ENCODE measurements around the gene TPSD1. TPM values are rescaled to one million over a fixed set of nuclear protein-coding genes. Genes with fewer than 3 reads are reported as not detected.
"Not testable (repeated sequence)": the region's sequence is repeated elsewhere in the genome, so short reads cannot be mapped to it uniquely, and the experiment has no call there.

TPSD1 gene
- total and polyA plus RNA-seq, 7 experiments from 2014 or later: not detected

DNA sequence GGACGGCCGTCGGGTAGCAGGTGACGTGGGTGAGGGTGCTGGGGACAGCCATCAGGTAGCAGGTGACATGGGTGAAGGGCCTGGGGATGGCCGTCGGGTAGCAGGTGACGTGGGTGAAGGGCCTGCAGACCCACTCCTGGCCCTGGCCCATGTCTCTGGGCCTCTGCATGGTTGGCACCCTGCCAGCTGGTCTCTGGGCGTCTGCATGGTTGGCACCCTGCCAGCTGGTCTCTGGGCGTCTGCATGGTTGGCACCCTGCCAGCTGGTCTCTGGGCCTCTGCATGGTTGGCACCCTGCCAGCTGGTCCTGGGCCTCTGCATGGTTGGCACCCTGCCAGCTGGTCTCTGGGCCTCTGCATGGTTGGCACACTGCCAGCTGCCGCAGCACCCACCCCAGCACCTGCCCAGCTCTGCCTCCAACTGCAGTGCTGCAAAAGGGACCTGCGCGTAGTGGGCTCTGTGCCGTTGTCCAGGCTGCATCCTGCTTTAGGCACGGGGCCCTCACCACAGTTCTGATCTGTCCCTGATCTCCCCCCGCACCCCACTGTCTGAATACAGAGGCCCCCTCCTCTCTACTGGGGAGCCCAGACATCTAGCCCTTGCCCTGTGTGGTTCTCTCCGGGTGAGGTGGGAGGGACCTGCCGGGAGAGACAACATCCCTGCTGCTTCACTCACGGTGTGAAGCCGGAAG lies 16.0 kb downstream of the TPSD1 start:
- CTCF ChIA-PET; H3K36me3 ChIP-seq (ENCODE audit: control insufficient read depth in 2 of 3, insufficient read depth in 3 of 3, low read length in 3 of 3); H3K4me1 Mint-ChIP-seq; H3K27ac Mint-ChIP-seq; H3K4me3 ChIP-seq (ENCODE audit: low read length); H3K9me3 ChIP-seq (ENCODE audit: control insufficient read depth in 2 of 3, low read length in 3 of 3); POLR2A ChIA-PET; H3K4me1 ChIP-seq (ENCODE audit: control insufficient read depth in 2 of 2, insufficient read depth in 2 of 2, low read length in 2 of 2); H3K27me3 ChIP-seq (ENCODE audit: control insufficient read depth in 2 of 2, insufficient read depth in 2 of 2, low read length in 2 of 2); DNase-seq; ATAC-seq; H3K27ac ChIP-seq (ENCODE audit: low read depth, low read length); H3K36me3 Mint-ChIP-seq; H3K9me3 Mint-ChIP-seq; intact Hi-C loops (cut with micrococcal nuclease): not testable (repeated sequence)
- Mint-ChIP-seq H3K27me3 (peaks cover 2 to 32% (median 16%) of the 10 kb centered on the region in 5 donors), H3K4me3 (peak overlapping the region in 1 of 10 donors; percentile 57)

DNA sequence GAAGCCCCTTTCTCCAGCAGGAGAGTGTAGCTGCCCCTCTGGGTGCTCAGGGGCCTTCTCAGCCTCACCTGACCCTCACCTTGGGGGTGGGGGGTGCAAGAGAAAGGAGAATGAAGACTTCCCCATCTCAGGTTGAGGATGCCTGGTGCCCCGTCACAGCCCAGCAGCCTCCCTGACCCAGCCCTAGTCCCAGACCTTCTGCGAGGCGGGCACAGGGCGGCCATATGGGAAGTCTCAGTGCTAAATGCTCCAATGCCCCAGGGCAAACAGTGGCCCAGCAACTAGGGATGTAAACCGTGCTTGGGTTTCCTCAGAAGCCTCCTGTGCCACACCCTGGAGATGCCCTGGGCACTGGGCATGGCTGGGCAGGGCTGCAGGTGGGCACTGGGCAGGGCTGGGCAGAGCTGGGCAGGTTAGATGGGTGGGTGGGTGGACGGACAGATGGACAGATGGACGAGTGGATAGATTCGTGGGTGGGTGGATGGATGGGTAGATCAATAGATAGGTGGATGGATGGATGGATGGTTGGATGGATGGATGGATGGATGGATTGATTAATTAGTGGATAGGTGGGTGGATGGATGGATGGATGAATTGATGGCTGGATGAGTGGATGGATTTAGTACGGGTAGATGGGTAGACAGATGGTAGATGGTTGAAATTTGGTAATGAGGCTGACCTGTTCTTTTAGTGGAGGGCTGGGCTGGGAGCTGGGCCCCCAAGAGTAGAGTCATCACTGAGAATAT lies 16.8 kb downstream of the TPSD1 start:
- DNase-seq (no peak), ATAC-seq (no peak)
- intact Hi-C loops (cut with micrococcal nuclease): no loop called here
- Mint-ChIP-seq H3K4me1 (peaks cover 0 to 10% (median 0%) of the 10 kb centered on the region in 7 donors), H3K27ac (no peak overlapping the region), H3K36me3 (no peaks in the 10 kb centered on the region), H3K4me3 (peak overlapping the region in 1 of 10 donors; percentile 4), H3K27me3 (peaks cover 2 to 33% (median 18%) of the 10 kb centered on the region in 5 donors), H3K9me3 (no peaks in the 10 kb centered on the region)
- Histone ChIP-seq H3K36me3 (ENCODE audit: control insufficient read depth in 2 of 3, insufficient read depth in 3 of 3, low read length in 3 of 3) (no peaks in the 10 kb centered on the region), H3K4me1 (ENCODE audit: control insufficient read depth in 2 of 2, insufficient read depth in 2 of 2, low read length in 2 of 2) (no peaks in the 10 kb centered on the region), H3K27me3 (ENCODE audit: control insufficient read depth in 2 of 2, insufficient read depth in 2 of 2, low read length in 2 of 2) (no peaks in the 10 kb centered on the region), H3K4me3 (ENCODE audit: low read length) (no peak overlapping the region), H3K27ac (ENCODE audit: low read depth, low read length) (no peak overlapping the region), H3K9me3 (ENCODE audit: control insufficient read depth in 2 of 3, low read length in 3 of 3) (no peaks in the 10 kb centered on the region)
- POLR2A ChIA-PET: no interaction called here
- CTCF ChIA-PET: no interaction called here

DNA sequence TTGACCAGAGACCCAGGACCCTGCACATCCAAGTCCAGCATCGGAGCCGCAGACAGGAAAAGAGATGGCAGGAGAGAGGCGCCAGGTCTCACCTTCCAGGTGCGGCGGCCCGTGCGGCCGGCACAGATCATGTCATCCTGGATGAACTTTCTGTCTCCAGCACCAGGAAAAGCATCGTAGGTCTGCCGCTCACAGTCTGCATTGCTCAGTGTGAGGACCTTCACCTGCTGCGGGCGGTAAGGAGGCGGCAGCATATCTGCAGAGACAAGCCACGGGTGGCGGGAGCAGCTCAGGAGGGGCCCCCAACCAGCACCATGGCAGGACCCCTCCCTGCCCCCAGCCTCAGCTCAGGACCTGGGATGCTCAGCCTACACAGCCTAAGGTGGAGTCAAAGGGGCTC lies 17.9 kb downstream of the TPSD1 start:
- H3K27me3 ChIP-seq (ENCODE audit: control insufficient read depth in 2 of 2, insufficient read depth in 2 of 2, low read length in 2 of 2): no peaks in the 10 kb centered on the region
- CTCF ChIA-PET: no interaction called here

DNA sequence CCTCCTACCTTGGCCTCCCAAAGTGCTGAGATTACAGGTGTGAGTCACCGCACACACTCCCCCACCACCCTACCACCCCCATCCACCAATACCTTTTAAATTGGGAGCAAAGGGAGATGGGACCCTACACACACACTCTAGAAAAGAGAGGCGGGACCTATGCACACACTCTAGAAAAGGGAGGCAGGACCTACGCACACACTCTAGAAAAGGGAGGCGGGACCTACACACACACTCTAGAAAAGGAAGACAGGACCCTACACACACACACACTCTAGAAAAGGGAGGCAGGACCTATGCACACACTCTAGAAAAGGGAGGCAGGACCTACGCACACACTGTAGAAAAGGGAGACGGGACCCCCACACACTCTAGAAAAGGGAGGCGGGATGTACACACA lies 18.9 kb downstream of the TPSD1 start:
- Histone ChIP-seq H3K27me3 (ENCODE audit: control insufficient read depth in 2 of 2, insufficient read depth in 2 of 2, low read length in 2 of 2) (no peaks in the 10 kb centered on the region), H3K27ac (ENCODE audit: low read depth, low read length) (no peak overlapping the region), H3K4me3 (ENCODE audit: low read length) (no peak overlapping the region), H3K36me3 (ENCODE audit: control insufficient read depth in 2 of 3, insufficient read depth in 3 of 3, low read length in 3 of 3) (no peaks in the 10 kb centered on the region), H3K9me3 (ENCODE audit: control insufficient read depth in 2 of 3, low read length in 3 of 3) (no peaks in the 10 kb centered on the region), H3K4me1 (ENCODE audit: control insufficient read depth in 2 of 2, insufficient read depth in 2 of 2, low read length in 2 of 2) (no peaks in the 10 kb centered on the region)
- ChIA-PET POLR2A (no interaction called here), CTCF (no interaction called here)
- Mint-ChIP-seq H3K27ac (no peak overlapping the region), H3K4me1 (peaks cover 0 to 13% (median 0%) of the 10 kb centered on the region in 7 donors), H3K36me3 (no peaks in the 10 kb centered on the region), H3K4me3 (no peak overlapping the region), H3K9me3 (no peaks in the 10 kb centered on the region), H3K27me3 (peaks cover 2 to 33% (median 20%) of the 10 kb centered on the region in 5 donors)
- no peak for ATAC-seq
- DNase-seq: no peak
- intact Hi-C loops (cut with micrococcal nuclease): no loop called here

More for the DNA sequence above, 17.9 kb downstream of the TPSD1 start:
- Histone ChIP-seq H3K4me1 (ENCODE audit: control insufficient read depth in 2 of 2, insufficient read depth in 2 of 2, low read length in 2 of 2) (no peaks in the 10 kb centered on the region), H3K4me3 (ENCODE audit: low read length) (no peak overlapping the region), H3K36me3 (ENCODE audit: control insufficient read depth in 2 of 3, insufficient read depth in 3 of 3, low read length in 3 of 3) (no peaks in the 10 kb centered on the region), H3K9me3 (ENCODE audit: control insufficient read depth in 2 of 3, low read length in 3 of 3) (no peaks in the 10 kb centered on the region), H3K27ac (ENCODE audit: low read depth, low read length) (no peak overlapping the region)
- Mint-ChIP-seq H3K27me3 (peaks cover 2 to 35% (median 20%) of the 10 kb centered on the region in 5 donors), H3K36me3 (no peaks in the 10 kb centered on the region), H3K9me3 (no peaks in the 10 kb centered on the region), H3K27ac (no peak overlapping the region), H3K4me3 (no peak overlapping the region), H3K4me1 (peaks cover 0 to 13% (median 0%) of the 10 kb centered on the region in 7 donors)
- POLR2A ChIA-PET: interaction anchor here (0.6 kb wide), 1 partner anchor 713 kb away, joined by 4 read pairs; no protein-coding TSS in a partner anchor
- intact Hi-C loops (cut with micrococcal nuclease): no loop called here
- ATAC-seq (no peak), DNase-seq (no peak)

DNA sequence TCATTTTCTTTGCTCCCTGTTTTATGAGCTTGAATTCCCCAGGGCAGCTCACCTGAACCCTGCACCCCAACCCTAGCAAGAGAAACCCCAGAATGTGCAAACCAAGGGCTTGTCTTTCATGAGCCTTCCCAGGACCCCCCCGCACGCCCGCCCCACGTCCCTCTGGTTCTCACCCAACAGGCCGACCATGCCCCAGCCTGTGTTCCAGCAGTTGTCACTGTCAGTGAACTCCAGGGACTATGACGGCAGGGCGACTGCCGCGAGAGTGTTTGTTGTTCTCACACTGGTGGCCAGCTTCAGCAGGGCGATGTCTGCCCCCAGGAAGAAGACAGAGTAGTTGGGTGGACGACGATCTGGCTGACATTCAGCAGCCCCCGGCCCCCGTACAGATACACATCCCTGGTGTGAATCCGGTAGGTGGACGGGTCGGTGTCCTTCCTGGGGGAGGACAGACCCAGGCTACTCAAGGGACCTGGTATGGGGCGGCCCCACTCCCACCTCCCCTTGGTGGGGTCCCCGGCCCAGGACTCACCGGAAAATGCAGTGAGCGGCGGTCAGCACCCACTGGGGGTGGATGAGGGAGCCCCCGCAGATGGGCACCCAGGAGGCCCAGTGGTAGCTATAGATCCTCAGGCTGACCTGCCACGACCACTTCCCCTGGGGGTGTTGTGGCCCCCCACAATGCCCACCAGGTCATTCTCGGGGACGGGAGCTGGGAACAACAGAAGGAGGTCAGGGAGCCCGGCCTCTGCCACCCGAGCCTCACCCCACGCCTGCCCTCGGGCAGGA lies 20.1 kb downstream of the TPSD1 start:
- H3K27me3 ChIP-seq (ENCODE audit: control insufficient read depth in 2 of 2, insufficient read depth in 2 of 2, low read length in 2 of 2): no peaks in the 10 kb centered on the region
- H3K36me3 Mint-ChIP-seq: no peaks in the 10 kb centered on the region
- DNase-seq: no peak

DNA sequence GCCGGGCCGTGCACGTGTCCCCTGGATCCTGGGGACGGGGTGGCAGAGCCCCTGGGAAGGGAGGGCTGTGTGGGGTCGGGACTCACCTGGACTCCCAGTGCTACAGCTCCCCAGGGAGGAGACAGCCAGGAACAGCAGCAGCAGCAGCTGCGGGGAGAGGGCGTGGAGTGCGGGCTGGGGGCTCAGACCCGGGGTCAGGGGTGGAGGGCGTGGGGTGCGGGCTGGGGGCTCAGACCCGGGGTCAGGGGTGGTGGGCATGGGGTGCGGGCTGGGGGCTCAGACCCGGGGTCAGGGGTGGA lies 20.7 kb downstream of the TPSD1 start:
- Histone ChIP-seq H3K4me3 (ENCODE audit: low read length) (no peak overlapping the region), H3K9me3 (ENCODE audit: control insufficient read depth in 2 of 3, low read length in 3 of 3) (no peaks in the 10 kb centered on the region), H3K27ac (ENCODE audit: low read depth, low read length) (no peak overlapping the region), H3K27me3 (ENCODE audit: control insufficient read depth in 2 of 2, insufficient read depth in 2 of 2, low read length in 2 of 2) (no peaks in the 10 kb centered on the region), H3K4me1 (ENCODE audit: control insufficient read depth in 2 of 2, insufficient read depth in 2 of 2, low read length in 2 of 2) (no peaks in the 10 kb centered on the region), H3K36me3 (ENCODE audit: control insufficient read depth in 2 of 3, insufficient read depth in 3 of 3, low read length in 3 of 3) (no peaks in the 10 kb centered on the region)
- no peak for ATAC-seq
- no peak for DNase-seq
- Mint-ChIP-seq H3K4me3 (no peak overlapping the region), H3K27ac (no peak overlapping the region), H3K36me3 (no peaks in the 10 kb centered on the region), H3K27me3 (peaks cover 2 to 28% (median 15%) of the 10 kb centered on the region in 5 donors), H3K9me3 (no peaks in the 10 kb centered on the region), H3K4me1 (peaks cover 0 to 5% (median 0%) of the 10 kb centered on the region in 7 donors)
- CTCF ChIA-PET: no interaction called here
- POLR2A ChIA-PET: no interaction called here
- intact Hi-C loops (cut with micrococcal nuclease): no loop called here

More for the DNA sequence above, 20.1 kb downstream of the TPSD1 start:
- Mint-ChIP-seq H3K4me3 (peak overlapping the region in 1 of 10 donors; percentile 51), H3K27me3 (peaks cover 2 to 29% (median 17%) of the 10 kb centered on the region in 5 donors), H3K9me3 (no peaks in the 10 kb centered on the region), H3K4me1 (peaks cover 0 to 9% (median 0%) of the 10 kb centered on the region in 7 donors), H3K27ac (no peak overlapping the region)
- ChIA-PET POLR2A (no interaction called here), CTCF (no interaction called here)
- Histone ChIP-seq H3K27ac (ENCODE audit: low read depth, low read length) (no peak overlapping the region), H3K4me3 (ENCODE audit: low read length) (no peak overlapping the region), H3K36me3 (ENCODE audit: control insufficient read depth in 2 of 3, insufficient read depth in 3 of 3, low read length in 3 of 3) (no peaks in the 10 kb centered on the region), H3K4me1 (ENCODE audit: control insufficient read depth in 2 of 2, insufficient read depth in 2 of 2, low read length in 2 of 2) (no peaks in the 10 kb centered on the region), H3K9me3 (ENCODE audit: control insufficient read depth in 2 of 3, low read length in 3 of 3) (no peaks in the 10 kb centered on the region)
- intact Hi-C loops (cut with micrococcal nuclease): no loop called here
- no peak for ATAC-seq

Data from naive thymus-derived CD4-positive, alpha-beta T cell (primary cell).